ENCODE results near the gene NUDT22.
"Not testable (repeated sequence)": the region's sequence is repeated elsewhere in the genome, so short reads cannot be mapped to it uniquely, and the experiment has no call there.

NUDT22 gene

GRCh38 chr11:64241491-64242374, 15.7 kb downstream of the NUDT22 start:
- peak in 1 of 2 donors; percentile 99 for DNase-seq (ENCODE audit: low read depth in 2 of 2)

- no peak for DNase-seq (ENCODE audit: low read depth in 2 of 2)
Observed at GRCh38 chr11:64243236-64243854, 17.3 kb downstream of the NUDT22 start.

GRCh38 chr11:64244107-64244506, 18.0 kb downstream of the NUDT22 start:
- no peak for DNase-seq (ENCODE audit: low read depth in 2 of 2)

- no peak for DNase-seq (ENCODE audit: low read depth in 2 of 2)
Observed at GRCh38 chr11:64244966-64245365, 18.9 kb downstream of the NUDT22 start.

GRCh38 chr11:64245401-64245796, 19.3 kb downstream of the NUDT22 start:
- DNase-seq (ENCODE audit: low read depth in 2 of 2), result peak in 1 of 2 donors; percentile 31

- DNase-seq (ENCODE audit: low read depth in 2 of 2), result peak; percentile 73 to 78
Observed at GRCh38 chr11:64245797-64246620, 19.9 kb downstream of the NUDT22 start.

GRCh38 chr11:64246621-64246870, 20.5 kb downstream of the NUDT22 start:
- DNase-seq (ENCODE audit: low read depth in 2 of 2), result not testable (repeated sequence)

GRCh38 chr11:64246871-64247728, 21.0 kb downstream of the NUDT22 start, which contains the start of gene PPP1R14B:
TSS of gene PPP1R14B (minus strand) at chr11:64246943. CDS start at chr11:64246673, 270 bp downstream.
- DNase-seq (ENCODE audit: low read depth in 2 of 2), result peak; percentile 59 to 65

GRCh38 chr11:64247729-64248531, 21.9 kb downstream of the NUDT22 start:
- DNase-seq (ENCODE audit: low read depth in 2 of 2), result no peak

GRCh38 chr11:64248578-64248977, 22.5 kb downstream of the NUDT22 start:
- no peak for DNase-seq (ENCODE audit: low read depth in 2 of 2)

- no peak for DNase-seq (ENCODE audit: low read depth in 2 of 2)
Observed at GRCh38 chr11:64249038-64249437, 23.0 kb downstream of the NUDT22 start.

GRCh38 chr11:64249563-64250414, 23.7 kb downstream of the NUDT22 start:
- no peak for DNase-seq (ENCODE audit: low read depth in 2 of 2)

GRCh38 chr11:64250415-64251015, 24.4 kb downstream of the NUDT22 start:
- DNase-seq (ENCODE audit: low read depth in 2 of 2), result no peak

GRCh38 chr11:64251016-64251752, 25.1 kb downstream of the NUDT22 start, which contains the start of gene PLCB3:
TSS of gene PLCB3 (plus strand) at chr11:64251530. CDS start at chr11:64251650, 120 bp downstream.
- peak in 1 of 2 donors; percentile 43 for DNase-seq (ENCODE audit: low read depth in 2 of 2)

GRCh38 chr11:64251753-64252002, 25.6 kb downstream of the NUDT22 start:
- DNase-seq (ENCODE audit: low read depth in 2 of 2), result no peak

- no peak for DNase-seq (ENCODE audit: low read depth in 2 of 2)
Observed at GRCh38 chr11:64252003-64252872, 26.2 kb downstream of the NUDT22 start.

- DNase-seq (ENCODE audit: low read depth in 2 of 2), result no peak
Observed at GRCh38 chr11:64253043-64253442, 27.0 kb downstream of the NUDT22 start.

- DNase-seq (ENCODE audit: low read depth in 2 of 2), result no peak
Observed at GRCh38 chr11:64253481-64253880, 27.4 kb downstream of the NUDT22 start.

Data from stimulated activated CD8-positive, alpha-beta memory T cell treated with anti-CD3 and anti-CD28 coated beads, Interleukin-15, amount 100 ng/mL, for 4 hours (primary cell).